Hematopoietic multipotent progenitor cell treated with erythropoietin and hydrocortisone succinate and interleukin-3 and kit ligand, for 6 days (in vitro differentiated cells): Measurements from ENCODE around the gene MDC1.
A peak's percentile ranks its signal among the peaks of the same experiment; 100 is the strongest.
"Not testable (repeated sequence)": the region's sequence is repeated elsewhere in the genome, so short reads cannot be mapped to it uniquely, and the experiment has no call there.

Experiments used
- DNase-seq: peaks from one replicate; pipeline ENCODE4 v3.0.0-alpha.2; 2015

MDC1 gene

GRCh38 chr6:30723159-30723842, 6.2 kb upstream of the MDC1 start:
- not testable (repeated sequence) for DNase-seq

- peak; percentile 88 for DNase-seq
Observed at GRCh38 chr6:30722280-30723112, 5.4 kb upstream of the MDC1 start.

GRCh38 chr6:30722025-30722279, 4.9 kb upstream of the MDC1 start:
- DNase-seq, result not testable (repeated sequence)

GRCh38 chr6:30721198-30722024, 4.3 kb upstream of the MDC1 start:
- DNase-seq, result peak; percentile 95

- peak; percentile 91 for DNase-seq
Observed at GRCh38 chr6:30720738-30721197, 3.7 kb upstream of the MDC1 start.

GRCh38 chr6:30719791-30720737, 3.0 kb upstream of the MDC1 start, which contains the start of gene TUBB:
Gene TUBB, plus strand, starts transcription at chr6:30720352. Its CDS starts 155 bp downstream, at chr6:30720507.
- peak; percentile 100 for DNase-seq

- peak; percentile 38 for DNase-seq
Observed at GRCh38 chr6:30719356-30719755, 2.3 kb upstream of the MDC1 start.

GRCh38 chr6:30717845-30718720, 1.0 kb upstream of the MDC1 start:
- DNase-seq, result not testable (repeated sequence)

- DNase-seq, result no peak
Observed at GRCh38 chr6:30716879-30717128, 277 bp downstream of the MDC1 start.

- no peak for DNase-seq
Observed at GRCh38 chr6:30714263-30714662, 2.8 kb downstream of the MDC1 start.

GRCh38 chr6:30712441-30712945, 4.6 kb downstream of the MDC1 start:
- peak; percentile 75 for DNase-seq

GRCh38 chr6:30711758-30712380, 5.2 kb downstream of the MDC1 start:
- no peak for DNase-seq

- DNase-seq, result no peak
Observed at GRCh38 chr6:30709101-30709868, 7.8 kb downstream of the MDC1 start.

- DNase-seq, result no peak
Observed at GRCh38 chr6:30707281-30707850, 9.7 kb downstream of the MDC1 start.

- DNase-seq, result no peak
Observed at GRCh38 chr6:30705620-30706019, 11.5 kb downstream of the MDC1 start.

GRCh38 chr6:30703821-30704220, 13.3 kb downstream of the MDC1 start:
- DNase-seq, result no peak

GRCh38 chr6:30703011-30703410, 14.1 kb downstream of the MDC1 start:
- no peak for DNase-seq

GRCh38 chr6:30700340-30700739, 16.7 kb downstream of the MDC1 start:
- no peak for DNase-seq

- DNase-seq, result no peak
Observed at GRCh38 chr6:30696432-30696831, 20.6 kb downstream of the MDC1 start.
